ENCODE data around the gene LIPH. TPM values are rescaled to one million over a fixed set of nuclear protein-coding genes. Genes with fewer than 3 reads are reported as not detected.

The LIPH gene
- total and polyA plus RNA-seq, 2 of the 8 experiments (the other 6 are each of a cell fraction or from before 2014, with no cell fraction given) = 0.08 TPM; not detected in 1

GRCh38 chr3:185477316-185477715 lies 75.1 kb downstream of the LIPH start:
- Histone ChIP-seq H2BK15ac (ENCODE audit: low read length) (no peak overlapping the region), H2BK5ac (ENCODE audit: low read depth, low read length) (no peak overlapping the region), H3K23me2 (ENCODE audit: low read depth, low read length) (no peaks in the 10 kb centered on the region), H3K4me2 (ENCODE audit: insufficient read depth in 1 of 2, low read depth in 2 of 2, low read length in 2 of 2) (no peak overlapping the region), H3K79me2 (ENCODE audit: control insufficient read depth in 1 of 2, insufficient read depth in 2 of 2, low read length in 2 of 2) (no peaks in the 10 kb centered on the region), H3K36me3 (ENCODE audit: control insufficient read depth in 2 of 4, insufficient read depth in 4 of 4, low read length in 3 of 4) (no peaks in the 10 kb centered on the region; a peak in 1 of 8 replicates), H3K23ac (ENCODE audit: insufficient read length) (no peak overlapping the region), H3K27ac (ENCODE audit: low read depth, low read length) (no peak overlapping the region), H4K20me1 (replicated peaks in 1 of 2; ENCODE audit: control insufficient read depth in 1 of 2, insufficient read depth in 2 of 2, low read length in 2 of 2) (no peaks in the 10 kb centered on the region), H4K5ac (ENCODE audit: insufficient read length, low read depth, low read length) (no peak overlapping the region), H2AK5ac (ENCODE audit: low read depth, low read length) (no peak overlapping the region), H2AFZ (ENCODE audit: low read length) (no peak overlapping the region), H3K27me3 (replicated peaks in 1 of 4; ENCODE audit: control insufficient read depth in 3 of 4, extremely low read depth in 1 of 4, insufficient read depth in 3 of 4, low read length in 3 of 4) (no peaks in the 10 kb centered on the region), H3K4me1 (replicated peaks in 1 of 4; ENCODE audit: control insufficient read depth in 3 of 4, insufficient read depth in 4 of 4, low read length in 3 of 4) (no peaks in the 10 kb centered on the region), H3K9ac (replicated peaks in 1 of 4; ENCODE audit: extremely low read depth in 1 of 4, low read depth in 3 of 4, low read length in 3 of 4) (no peak overlapping the region), H4K91ac (replicated peaks; ENCODE audit: insufficient read length, low read length) (no peak overlapping the region), H2BK120ac (replicated peaks; ENCODE audit: low read depth, low read length) (no peak overlapping the region), H3K4me3 (ENCODE audit: extremely low read depth in 1 of 4, insufficient read depth in 2 of 4, low read depth in 3 of 4, low read length in 4 of 4) (no peak overlapping the region), H3K79me1 (ENCODE audit: low read depth, low read length) (no peaks in the 10 kb centered on the region), H2BK12ac (ENCODE audit: low read depth, low read length) (no peak overlapping the region), H3K9me3 (ENCODE audit: insufficient read depth in 2 of 2, low read depth in 1 of 2, low read length in 1 of 2) (no peaks in the 10 kb centered on the region), H3K18ac (ENCODE audit: extremely low read depth, low read length) (no peak overlapping the region), H3K56ac (replicated peaks; ENCODE audit: insufficient read length, low read depth, low read length) (no peak overlapping the region), H3K4ac (replicated peaks; ENCODE audit: insufficient read length, low read depth, low read length) (no peak overlapping the region), H4K8ac (ENCODE audit: extremely low read depth, insufficient read depth, low read length) (no peak overlapping the region), H3K14ac (ENCODE audit: insufficient read length) (no peak overlapping the region), H2BK20ac (ENCODE audit: low read length) (no peak overlapping the region)
- ChIA-PET POLR2A (ENCODE audit: partially characterized antibody) (interaction anchor here (1.2 kb wide), 2 partner anchors 11 to 22 kb away, joined by 3 to 6 read pairs; partner anchors contain the start of gene TMEM41A), CTCF (ENCODE audit: partially characterized antibody) (interaction anchor here (0.8 to 1.0 kb wide), 2 partner anchors 16 to 98 kb away, joined by 3 to 5 read pairs; no protein-coding TSS in a partner anchor)
- DNase-seq (ENCODE audit: low read depth in 1 of 2, low spot score in 2 of 2) (no peak), FAIRE-seq (no peak)
- TF ChIP-seq CHD1 (IDR thresholded peaks at IDR 0.05; ENCODE audit: low read depth, low read length) = no peak
- no peak for TF ChIP-seq BRCA1 (IDR thresholded peaks at IDR 0.05; ENCODE audit: low read depth, low read length)
- WGBS, 2 experiments (ENCODE audit: extremely low coverage in 1 of 2, insufficient coverage in 1 of 2, insufficient read length in 1 of 2, insufficient replicate concordance in 2 of 2, low coverage in 1 of 2, low lambda C conversion rate in 2 of 2, missing lambda C conversion rate in 1 of 2) = 85% methylated on average over 3 of the region's 3 CpGs; no CpG with 5 or more reads in 1 of the 2 experiments

Data from H1 (cell line).